PFSK-1 (cell line): Measurements from ENCODE around the gene INSC. TPM values are rescaled to one million over a fixed set of nuclear protein-coding genes. Genes with fewer than 3 reads are reported as not detected.

Experiments used
- FOXP2 ChIP-seq: optimal IDR thresholded peaks from 2 replicates; pipeline ENCODE3; 2011; ENCODE audit warnings: borderline replicate concordance, control low read depth, inconsistent platforms; ENCODE audit not compliant: insufficient read depth; ENCODE audit errors: extremely low read length, extremely low read depth
- POLR2AphosphoS5 ChIP-seq: IDR thresholded peaks from 2 replicates; pipeline ENCODE4 v1.6.1; 2012; ENCODE audit warnings: low read depth, mild to moderate bottlenecking, control low read depth, low read length, moderate library complexity
- REST ChIP-seq, 2 experiments: IDR thresholded peaks; 2 replicates each; pipeline versions ENCODE4 v1.6.1 to v1.8.0; 2011 to 2012; ENCODE audit warnings: low read depth in 2 of 2, low read length in 2 of 2, control low read depth in 1 of 2, inconsistent platforms in 1 of 2, mild to moderate bottlenecking in 1 of 2, moderate library complexity in 1 of 2; ENCODE audit not compliant: insufficient read depth in 1 of 2
- SIN3A ChIP-seq: IDR thresholded peaks from 2 replicates; pipeline ENCODE4 v1.6.1; 2012; ENCODE audit warnings: mild to moderate bottlenecking, low read length, moderate library complexity, borderline replicate concordance; ENCODE audit not compliant: insufficient read depth
- TAF1 ChIP-seq: IDR thresholded peaks from 2 replicates; pipeline ENCODE4 v1.6.1; 2012; ENCODE audit warnings: low read length, control low read depth, borderline replicate concordance; ENCODE audit not compliant: insufficient read depth
- polyA plus RNA-seq: library from polyadenylated mRNA; unstranded; fragments of >200 nt; gene quantifications from one replicate; pipeline ENCODE4 v1.2.1, GENCODE V29; 2012; ENCODE audit warnings: low read depth, missing spikeins; ENCODE audit not compliant: insufficient read length

INSC gene
- not detected for polyA plus RNA-seq

GRCh38 chr11:15114501-15115475, at the start of gene INSC:
INSC (plus strand) TSS chr11:15114923; CDS start chr11:15149175, 34,252 bp downstream.
- no peak for TF ChIP-seq SIN3A
- TF ChIP-seq TAF1: no peak
- TF ChIP-seq POLR2AphosphoS5: no peak
- TF ChIP-seq REST (IDR thresholded peaks at IDR 0.05; ENCODE audit: insufficient read depth in 1 of 2, low read depth in 2 of 2, low read length in 2 of 2): no peak
- no peak for TF ChIP-seq FOXP2

GRCh38 chr11:15071556-15072255, 43.0 kb upstream of the INSC start:
- TF ChIP-seq FOXP2 (no peak), REST (IDR thresholded peaks at IDR 0.05; ENCODE audit: insufficient read depth in 1 of 2, low read depth in 2 of 2, low read length in 2 of 2) (no peak), TAF1 (no peak), SIN3A (no peak), POLR2AphosphoS5 (no peak)

- TF ChIP-seq POLR2AphosphoS5 (no peak), SIN3A (no peak), TAF1 (no peak), REST (IDR thresholded peaks at IDR 0.05; ENCODE audit: insufficient read depth in 1 of 2, low read depth in 2 of 2, low read length in 2 of 2) (no peak), FOXP2 (no peak)
These were observed 42.1 kb upstream of the INSC start for GRCh38 chr11:15072551-15073143.

GRCh38 chr11:15073361-15074205, 41.1 kb upstream of the INSC start, which contains the start of gene CALCB:
CALCB (plus strand) TSS chr11:15073593; CDS start chr11:15074719, 1,126 bp downstream.
- TF ChIP-seq FOXP2 (no peak), POLR2AphosphoS5 (no peak), SIN3A (no peak), TAF1 (no peak)
